PC-9 (cell line): ENCODE results near the gene ING3. TPM values are rescaled to one million over a fixed set of nuclear protein-coding genes. Genes with fewer than 3 reads are reported as not detected.

Experiments
- BruUV-seq: library from RNA; stranded (reverse); fragments of 400-500 nt; replicated peaks from 2 replicates; lab custom pipeline; 2021; lab: Mats Ljungman, UMichigan
- CTCF ChIA-PET: fragments of 300-600 bp; sonication (Branson Sonifier 250); formaldehyde crosslinking; loops from one replicate; lab custom pipeline; 2022; ENCODE audit warnings: antibody characterized with exemption; lab: Charles Lee
- POLR2A ChIA-PET: fragments of 300-600 bp; sonication (Branson Sonifier 250); formaldehyde crosslinking; loops from one replicate; lab custom pipeline; 2022; ENCODE audit warnings: antibody characterized with exemption; ENCODE audit not compliant: unreplicated experiment; lab: Charles Lee
- DNase-seq, 2 experiments: peaks; one replicate each; pipeline versions ENCODE4 v3.0.0 to v3.0.0-alpha.2; 2015 to 2022; ENCODE audit warnings: mixed read lengths in 1 of 2
- H2AFZ ChIP-seq: fragments of 200-600 bp; sonication (generic); 2 replicates; pipeline ENCODE4 v1.8.1; 2017; ENCODE audit warnings: antibody characterized with exemption
- H3F3A ChIP-seq: fragments of 200-600 bp; sonication (generic); 2 replicates; pipeline ENCODE4 v1.8.1; 2017; ENCODE audit warnings: antibody characterized with exemption, mild to moderate bottlenecking, low read depth; ENCODE audit not compliant: insufficient read depth
- H3K27ac ChIP-seq: fragments of 200-600 bp; sonication (generic); 2 replicates; pipeline ENCODE4 v1.6.1; 2016; ENCODE audit warnings: mixed run types
- H3K27me3 ChIP-seq: fragments of 200-600 bp; sonication (generic); 2 replicates; pipeline ENCODE4 v1.6.1; 2016; ENCODE audit warnings: low read depth, mixed run types; ENCODE audit not compliant: insufficient read depth
- H3K36me3 ChIP-seq: fragments of 200-600 bp; sonication (generic); 2 replicates; pipeline ENCODE4 v1.6.1; 2016; ENCODE audit warnings: low read depth, mixed run types
- H3K4me1 ChIP-seq: fragments of 200-600 bp; sonication (generic); replicated peaks from 2 replicates; pipeline ENCODE4 v1.6.1; 2016; ENCODE audit warnings: mixed run types; ENCODE audit not compliant: insufficient read depth
- H3K4me2 ChIP-seq: fragments of 200-600 bp; sonication (generic); 2 replicates; pipeline ENCODE4 v1.6.1; 2017; ENCODE audit warnings: mixed run types
- H3K4me3 ChIP-seq: fragments of 200-600 bp; sonication (generic); 2 replicates; pipeline ENCODE4 v1.6.1; 2016; ENCODE audit warnings: mixed run types
- H3K79me2 ChIP-seq: fragments of 200-600 bp; sonication (generic); 2 replicates; pipeline ENCODE4 v1.6.1; 2017; ENCODE audit warnings: low read depth, mixed run types
- H3K9me2 ChIP-seq: fragments of 200-600 bp; sonication (generic); 2 replicates; pipeline ENCODE4 v1.8.1; 2017; ENCODE audit warnings: mild to moderate bottlenecking; ENCODE audit not compliant: insufficient read depth
- H3K9me3 ChIP-seq: fragments of 200-600 bp; sonication (generic); 2 replicates; pipeline ENCODE4 v1.8.1; 2016; ENCODE audit warnings: low read depth; ENCODE audit not compliant: insufficient read depth
- H4K20me1 ChIP-seq: fragments of 200-600 bp; sonication (generic); 2 replicates; pipeline ENCODE4 v1.8.1; 2017; ENCODE audit not compliant: insufficient read depth
- CTCF ChIP-seq: fragments of 200-600 bp; sonication (generic); conservative IDR thresholded peaks from 2 replicates; pipeline ENCODE4 v1.6.1; 2017; ENCODE audit warnings: mixed run types, antibody characterized with exemption, mild to moderate bottlenecking, moderate library complexity
- EZH2 ChIP-seq: fragments of 200-600 bp; sonication (generic); IDR thresholded peaks from 2 replicates; pipeline ENCODE4 v1.8.0; 2017; ENCODE audit warnings: antibody characterized with exemption, low read depth
- intact Hi-C: fragments of 100-400 bp; cut with micrococcal nuclease; formaldehyde crosslinking; loops from one replicate; pipeline ENCODE4 v1.10.0; 2022; ENCODE audit not compliant: unreplicated experiment
- total RNA-seq: library from RNA; stranded (reverse); gene quantifications from 2 replicates; pipeline ENCODE4 v1.2.3, GENCODE V29; 2021

ING3 gene
- total RNA-seq, 1 experiment from 2014 or later: 16.4 TPM

- Histone ChIP-seq H3F3A (no peaks in the 10 kb centered on the region), H3K9me2 (no peaks in the 10 kb centered on the region; the same call in 1 of the 2 replicates), H4K20me1 (no peaks in the 10 kb centered on the region), H3K27me3 (no peaks in the 10 kb centered on the region), H3K4me2 (no peak overlapping the region), H2AFZ (no peak overlapping the region), H3K27ac (no peak overlapping the region), H3K4me1 (no peaks in the 10 kb centered on the region), H3K79me2 (no peaks in the 10 kb centered on the region), H3K9me3 (no peaks in the 10 kb centered on the region), H3K36me3 (no peaks in the 10 kb centered on the region), H3K4me3 (no peak overlapping the region)
- intact Hi-C loops: loop anchor here (2.0 to 5.0 kb wide), 2 partner anchors 151 to 210 kb away; no protein-coding TSS in a partner anchor
- BruUV-seq: no TSS peak
- POLR2A ChIA-PET: interaction anchor here (0.6 kb wide), 1 partner anchor 37 kb away, joined by 5 read pairs; no protein-coding TSS in a partner anchor
- CTCF ChIA-PET: interaction anchor here (0.6 kb wide), 1 partner anchor 13 kb away, joined by 4 read pairs; no protein-coding TSS in a partner anchor
- TF ChIP-seq EZH2 (no peak), CTCF (no peak)
- no peak for DNase-seq
Observed at GRCh38 chr7:120942861-120943260, 7.7 kb upstream of the ING3 start.

GRCh38 chr7:120944826-120945562 lies 5.6 kb upstream of the ING3 start:
- H3K4me2 ChIP-seq: no peak overlapping the region
- H3K9me3 ChIP-seq: no peaks in the 10 kb centered on the region
- H2AFZ ChIP-seq: no peak overlapping the region
- DNase-seq: no peak
- peaks cover 7% of the 10 kb centered on the region; the same call in 1 of the 2 replicates for H3K4me1 ChIP-seq
- H4K20me1 ChIP-seq: no peaks in the 10 kb centered on the region
- H3F3A ChIP-seq: no peaks in the 10 kb centered on the region
- H3K27ac ChIP-seq: no peak overlapping the region
- POLR2A ChIA-PET: no interaction called here
- H3K36me3 ChIP-seq: no peaks in the 10 kb centered on the region
- intact Hi-C loops: loop anchor here (5.0 kb wide), 1 partner anchor 153 kb away; no protein-coding TSS in a partner anchor
- CTCF ChIA-PET: no interaction called here
- no TSS peak for BruUV-seq
- no peaks in the 10 kb centered on the region for H3K9me2 ChIP-seq
- no peaks in the 10 kb centered on the region for H3K27me3 ChIP-seq
- no peaks in the 10 kb centered on the region for H3K79me2 ChIP-seq
- H3K4me3 ChIP-seq: no peak overlapping the region
- TF ChIP-seq CTCF (no peak), EZH2 (no peak)

- Histone ChIP-seq H3K4me1 (peaks cover 23% of the 10 kb centered on the region), H3K9me2 (no peaks in the 10 kb centered on the region), H3K4me2 (no peak overlapping the region), H3F3A (peaks cover 9% of the 10 kb centered on the region), H3K4me3 (no peak overlapping the region), H3K79me2 (peaks cover 16% of the 10 kb centered on the region), H3K27ac (no peak overlapping the region), H3K36me3 (peaks cover 3% of the 10 kb centered on the region; the same call in 1 of the 2 replicates), H3K9me3 (no peaks in the 10 kb centered on the region), H4K20me1 (peaks cover 5% of the 10 kb centered on the region; the same call in 1 of the 2 replicates), H3K27me3 (no peaks in the 10 kb centered on the region), H2AFZ (no peak overlapping the region)
- no TSS peak for BruUV-seq
- ChIA-PET POLR2A (no interaction called here), CTCF (no interaction called here)
- TF ChIP-seq CTCF (no peak), EZH2 (no peak)
- DNase-seq: no peak
- intact Hi-C loops: no loop called here
Observed at GRCh38 chr7:120947980-120948379, 2.6 kb upstream of the ING3 start.
